Activated naive CD4-positive, alpha-beta T cell treated with anti-CD3 and anti-CD28 coated beads, Interleukin-2, amount 50 U/mL, for 24 hours (primary cell): ENCODE results near the gene TMPRSS2.

Experiments used
- H3K27ac Mint-ChIP-seq: one replicate; pipeline ENCODE4 v1.8.0; 2021; ENCODE audit warnings: mild to moderate bottlenecking, mixed read lengths
- H3K27me3 Mint-ChIP-seq: one replicate; pipeline ENCODE4 v1.8.0; 2021; ENCODE audit warnings: mixed read lengths
- H3K36me3 Mint-ChIP-seq: one replicate; pipeline ENCODE4 v1.8.0; 2021; ENCODE audit warnings: mixed read lengths
- H3K4me1 Mint-ChIP-seq: one replicate; pipeline ENCODE4 v1.8.0; 2021; ENCODE audit warnings: mixed read lengths
- H3K4me3 Mint-ChIP-seq: one replicate; pipeline ENCODE4 v1.8.0; 2021; ENCODE audit warnings: mild to moderate bottlenecking, mixed read lengths
- H3K9me3 Mint-ChIP-seq: one replicate; pipeline ENCODE4 v1.8.0; 2021; ENCODE audit warnings: mixed read lengths

TMPRSS2 gene

GRCh38 chr21:41451753-41452676 lies 55.9 kb downstream of the TMPRSS2 start:
- Mint-ChIP-seq H3K27me3 (no peaks in the 10 kb centered on the region), H3K4me1 (no peaks in the 10 kb centered on the region), H3K9me3 (no peaks in the 10 kb centered on the region), H3K4me3 (no peak overlapping the region), H3K27ac (peak overlapping the region; percentile 51), H3K36me3 (peaks cover 7% of the 10 kb centered on the region)

- Mint-ChIP-seq H3K36me3 (peaks cover 7% of the 10 kb centered on the region), H3K27ac (no peak overlapping the region), H3K4me3 (no peak overlapping the region), H3K9me3 (no peaks in the 10 kb centered on the region), H3K27me3 (no peaks in the 10 kb centered on the region), H3K4me1 (no peaks in the 10 kb centered on the region)
Observed at GRCh38 chr21:41449613-41450012, 58.3 kb downstream of the TMPRSS2 start.

GRCh38 chr21:41447356-41447755 lies 60.6 kb downstream of the TMPRSS2 start:
- H3K9me3 Mint-ChIP-seq: no peaks in the 10 kb centered on the region
- peaks cover 4% of the 10 kb centered on the region for H3K36me3 Mint-ChIP-seq
- no peaks in the 10 kb centered on the region for H3K4me1 Mint-ChIP-seq
- no peaks in the 10 kb centered on the region for H3K27me3 Mint-ChIP-seq
- no peak overlapping the region for H3K4me3 Mint-ChIP-seq
- peak overlapping the region; percentile 83 for H3K27ac Mint-ChIP-seq

- H3K36me3 Mint-ChIP-seq: peaks cover 7% of the 10 kb centered on the region
- no peak overlapping the region for H3K27ac Mint-ChIP-seq
- no peak overlapping the region for H3K4me3 Mint-ChIP-seq
Observed at GRCh38 chr21:41446586-41446985, 61.4 kb downstream of the TMPRSS2 start.

GRCh38 chr21:41445465-41445862 lies 62.5 kb downstream of the TMPRSS2 start:
- no peak overlapping the region for H3K27ac Mint-ChIP-seq
- H3K4me1 Mint-ChIP-seq: no peaks in the 10 kb centered on the region
- H3K9me3 Mint-ChIP-seq: no peaks in the 10 kb centered on the region
- peaks cover 8% of the 10 kb centered on the region for H3K36me3 Mint-ChIP-seq
- no peaks in the 10 kb centered on the region for H3K27me3 Mint-ChIP-seq
- H3K4me3 Mint-ChIP-seq: no peak overlapping the region

More at GRCh38 chr21:41446586-41446985, 61.4 kb downstream of the TMPRSS2 start:
- no peaks in the 10 kb centered on the region for H3K9me3 Mint-ChIP-seq
- no peaks in the 10 kb centered on the region for H3K27me3 Mint-ChIP-seq
- H3K4me1 Mint-ChIP-seq: no peaks in the 10 kb centered on the region

GRCh38 chr21:41444703-41445464 lies 63.1 kb downstream of the TMPRSS2 start:
- Mint-ChIP-seq H3K4me1 (no peaks in the 10 kb centered on the region), H3K36me3 (peaks cover 9% of the 10 kb centered on the region), H3K27me3 (no peaks in the 10 kb centered on the region), H3K4me3 (no peak overlapping the region), H3K9me3 (no peaks in the 10 kb centered on the region), H3K27ac (peak overlapping the region; percentile 46)

- H3K36me3 Mint-ChIP-seq: peaks cover 10% of the 10 kb centered on the region
- no peak overlapping the region for H3K4me3 Mint-ChIP-seq
- no peaks in the 10 kb centered on the region for H3K4me1 Mint-ChIP-seq
- no peaks in the 10 kb centered on the region for H3K27me3 Mint-ChIP-seq
- H3K9me3 Mint-ChIP-seq: no peaks in the 10 kb centered on the region
- H3K27ac Mint-ChIP-seq: peak overlapping the region; percentile 74
Observed at GRCh38 chr21:41443562-41443961, 64.4 kb downstream of the TMPRSS2 start.

- no peaks in the 10 kb centered on the region for H3K4me1 Mint-ChIP-seq
- peaks cover 12% of the 10 kb centered on the region for H3K36me3 Mint-ChIP-seq
- peak overlapping the region; percentile 1 for H3K27ac Mint-ChIP-seq
- H3K27me3 Mint-ChIP-seq: no peaks in the 10 kb centered on the region
- H3K4me3 Mint-ChIP-seq: no peak overlapping the region
- no peaks in the 10 kb centered on the region for H3K9me3 Mint-ChIP-seq
Observed at GRCh38 chr21:41442481-41443186, 65.3 kb downstream of the TMPRSS2 start.

- Mint-ChIP-seq H3K27ac (no peak overlapping the region), H3K9me3 (no peaks in the 10 kb centered on the region), H3K36me3 (peaks cover 12% of the 10 kb centered on the region), H3K4me1 (no peaks in the 10 kb centered on the region), H3K4me3 (no peak overlapping the region), H3K27me3 (no peaks in the 10 kb centered on the region)
Observed at GRCh38 chr21:41441546-41441945, 66.4 kb downstream of the TMPRSS2 start.

- H3K4me3 Mint-ChIP-seq: no peak overlapping the region
- peaks cover 10% of the 10 kb centered on the region for H3K4me1 Mint-ChIP-seq
- peaks cover 29% of the 10 kb centered on the region for H3K36me3 Mint-ChIP-seq
- H3K9me3 Mint-ChIP-seq: no peaks in the 10 kb centered on the region
- H3K27ac Mint-ChIP-seq: no peak overlapping the region
- H3K27me3 Mint-ChIP-seq: no peaks in the 10 kb centered on the region
Observed at GRCh38 chr21:41439248-41439647, 68.7 kb downstream of the TMPRSS2 start.

GRCh38 chr21:41438425-41439113 lies 69.4 kb downstream of the TMPRSS2 start:
- peaks cover 10% of the 10 kb centered on the region for H3K4me1 Mint-ChIP-seq
- no peaks in the 10 kb centered on the region for H3K27me3 Mint-ChIP-seq
- peaks cover 29% of the 10 kb centered on the region for H3K36me3 Mint-ChIP-seq
- no peak overlapping the region for H3K27ac Mint-ChIP-seq
- H3K4me3 Mint-ChIP-seq: no peak overlapping the region
- H3K9me3 Mint-ChIP-seq: no peaks in the 10 kb centered on the region

GRCh38 chr21:41437729-41438128 lies 70.2 kb downstream of the TMPRSS2 start:
- Mint-ChIP-seq H3K27ac (no peak overlapping the region), H3K27me3 (no peaks in the 10 kb centered on the region), H3K4me1 (peaks cover 18% of the 10 kb centered on the region), H3K4me3 (no peak overlapping the region), H3K9me3 (no peaks in the 10 kb centered on the region), H3K36me3 (peaks cover 37% of the 10 kb centered on the region)

- no peak overlapping the region for H3K4me3 Mint-ChIP-seq
- peaks cover 29% of the 10 kb centered on the region for H3K4me1 Mint-ChIP-seq
- H3K36me3 Mint-ChIP-seq: peaks cover 39% of the 10 kb centered on the region
- no peaks in the 10 kb centered on the region for H3K27me3 Mint-ChIP-seq
- H3K9me3 Mint-ChIP-seq: no peaks in the 10 kb centered on the region
- no peak overlapping the region for H3K27ac Mint-ChIP-seq
Observed at GRCh38 chr21:41435706-41436105, 72.3 kb downstream of the TMPRSS2 start.

GRCh38 chr21:41433566-41433965 lies 74.4 kb downstream of the TMPRSS2 start:
- peaks cover 43% of the 10 kb centered on the region for H3K36me3 Mint-ChIP-seq
- peaks cover 44% of the 10 kb centered on the region for H3K4me1 Mint-ChIP-seq
- H3K9me3 Mint-ChIP-seq: no peaks in the 10 kb centered on the region
- no peak overlapping the region for H3K4me3 Mint-ChIP-seq
- no peaks in the 10 kb centered on the region for H3K27me3 Mint-ChIP-seq
- peak overlapping the region; percentile 36 for H3K27ac Mint-ChIP-seq
